Measurements from ENCODE around the gene APOF.

DNA sequence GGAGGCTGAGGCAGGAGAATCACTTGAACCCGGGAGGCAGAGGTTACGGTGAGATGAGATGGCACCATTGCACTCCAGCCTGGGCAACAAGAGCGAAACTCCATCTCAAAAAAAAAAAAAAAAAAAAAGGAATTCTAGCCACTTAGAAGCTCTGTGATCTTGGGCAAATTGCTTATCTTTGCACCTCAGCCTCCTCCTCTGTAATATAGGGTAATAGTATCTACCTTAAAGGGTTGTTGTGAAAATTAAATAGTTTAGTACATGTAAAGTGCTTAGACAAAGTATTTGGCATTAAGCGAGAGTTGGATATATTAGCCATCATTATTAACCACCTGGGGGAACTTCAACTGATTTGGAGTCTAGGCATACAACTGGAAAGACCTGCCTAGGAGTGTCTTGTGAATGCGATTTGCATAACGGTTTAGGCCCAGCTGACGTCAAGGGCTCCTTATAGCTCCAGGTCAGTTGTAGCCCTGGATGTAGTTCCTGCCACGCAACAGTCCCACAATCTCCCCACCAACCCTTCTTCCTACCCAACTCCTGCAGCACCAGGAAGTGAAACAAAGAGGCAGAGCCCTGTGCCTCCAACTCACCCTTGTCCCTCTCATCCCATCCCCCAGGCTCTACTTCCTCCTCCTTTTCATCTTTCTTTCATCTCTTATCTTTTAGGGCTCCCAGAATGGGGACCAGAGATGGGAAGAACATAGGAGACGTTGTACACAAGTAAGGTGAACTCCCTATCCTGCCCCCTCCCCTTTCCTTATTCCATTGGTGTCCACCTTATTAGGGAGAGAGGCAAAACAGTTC, 26.1 kb downstream of the APOF start:
- TF ChIP-seq, protein P1, sequence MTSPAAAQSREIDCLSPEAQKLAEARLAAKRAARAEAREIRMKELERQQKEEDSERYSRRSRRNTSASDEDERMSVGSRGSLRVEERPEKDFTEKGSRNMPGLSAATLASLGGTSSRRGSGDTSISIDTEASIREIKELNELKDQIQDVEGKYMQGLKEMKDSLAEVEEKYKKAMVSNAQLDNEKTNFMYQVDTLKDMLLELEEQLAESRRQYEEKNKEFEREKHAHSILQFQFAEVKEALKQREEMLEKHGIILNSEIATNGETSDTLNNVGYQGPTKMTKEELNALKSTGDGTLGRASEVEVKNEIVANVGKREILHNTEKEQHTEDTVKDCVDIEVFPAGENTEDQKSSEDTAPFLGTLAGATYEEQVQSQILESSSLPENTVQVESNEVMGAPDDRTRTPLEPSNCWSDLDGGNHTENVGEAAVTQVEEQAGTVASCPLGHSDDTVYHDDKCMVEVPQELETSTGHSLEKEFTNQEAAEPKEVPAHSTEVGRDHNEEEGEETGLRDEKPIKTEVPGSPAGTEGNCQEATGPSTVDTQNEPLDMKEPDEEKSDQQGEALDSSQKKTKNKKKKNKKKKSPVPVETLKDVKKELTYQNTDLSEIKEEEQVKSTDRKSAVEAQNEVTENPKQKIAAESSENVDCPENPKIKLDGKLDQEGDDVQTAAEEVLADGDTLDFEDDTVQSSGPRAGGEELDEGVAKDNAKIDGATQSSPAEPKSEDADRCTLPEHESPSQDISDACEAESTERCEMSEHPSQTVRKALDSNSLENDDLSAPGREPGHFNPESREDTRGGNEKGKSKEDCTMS (CRISPR knock-in tag; conservative IDR thresholded peaks at IDR 0.05) = no peak
- TF ChIP-seq DR1 (CRISPR knock-in tag; IDR thresholded peaks at IDR 0.05) = no peak
- no peak for TF ChIP-seq ZNF660 (CRISPR knock-in tag; IDR thresholded peaks at IDR 0.05; ENCODE audit: borderline replicate concordance, low read depth)
- TF ChIP-seq, protein P2, sequence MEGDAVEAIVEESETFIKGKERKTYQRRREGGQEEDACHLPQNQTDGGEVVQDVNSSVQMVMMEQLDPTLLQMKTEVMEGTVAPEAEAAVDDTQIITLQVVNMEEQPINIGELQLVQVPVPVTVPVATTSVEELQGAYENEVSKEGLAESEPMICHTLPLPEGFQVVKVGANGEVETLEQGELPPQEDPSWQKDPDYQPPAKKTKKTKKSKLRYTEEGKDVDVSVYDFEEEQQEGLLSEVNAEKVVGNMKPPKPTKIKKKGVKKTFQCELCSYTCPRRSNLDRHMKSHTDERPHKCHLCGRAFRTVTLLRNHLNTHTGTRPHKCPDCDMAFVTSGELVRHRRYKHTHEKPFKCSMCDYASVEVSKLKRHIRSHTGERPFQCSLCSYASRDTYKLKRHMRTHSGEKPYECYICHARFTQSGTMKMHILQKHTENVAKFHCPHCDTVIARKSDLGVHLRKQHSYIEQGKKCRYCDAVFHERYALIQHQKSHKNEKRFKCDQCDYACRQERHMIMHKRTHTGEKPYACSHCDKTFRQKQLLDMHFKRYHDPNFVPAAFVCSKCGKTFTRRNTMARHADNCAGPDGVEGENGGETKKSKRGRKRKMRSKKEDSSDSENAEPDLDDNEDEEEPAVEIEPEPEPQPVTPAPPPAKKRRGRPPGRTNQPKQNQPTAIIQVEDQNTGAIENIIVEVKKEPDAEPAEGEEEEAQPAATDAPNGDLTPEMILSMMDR (CRISPR knock-in tag; IDR thresholded peaks at IDR 0.05) = no peak
- TF ChIP-seq, protein P3, sequence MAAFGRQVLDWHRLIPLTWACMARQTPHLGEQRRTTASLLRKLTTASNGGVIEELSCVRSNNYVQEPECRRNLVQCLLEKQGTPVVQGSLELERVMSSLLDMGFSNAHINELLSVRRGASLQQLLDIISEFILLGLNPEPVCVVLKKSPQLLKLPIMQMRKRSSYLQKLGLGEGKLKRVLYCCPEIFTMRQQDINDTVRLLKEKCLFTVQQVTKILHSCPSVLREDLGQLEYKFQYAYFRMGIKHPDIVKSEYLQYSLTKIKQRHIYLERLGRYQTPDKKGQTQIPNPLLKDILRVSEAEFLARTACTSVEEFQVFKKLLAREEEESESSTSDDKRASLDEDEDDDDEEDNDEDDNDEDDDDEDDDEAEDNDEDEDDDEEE (CRISPR knock-in tag; IDR thresholded peaks at IDR 0.05) = no peak
- TF ChIP-seq, protein P4, sequence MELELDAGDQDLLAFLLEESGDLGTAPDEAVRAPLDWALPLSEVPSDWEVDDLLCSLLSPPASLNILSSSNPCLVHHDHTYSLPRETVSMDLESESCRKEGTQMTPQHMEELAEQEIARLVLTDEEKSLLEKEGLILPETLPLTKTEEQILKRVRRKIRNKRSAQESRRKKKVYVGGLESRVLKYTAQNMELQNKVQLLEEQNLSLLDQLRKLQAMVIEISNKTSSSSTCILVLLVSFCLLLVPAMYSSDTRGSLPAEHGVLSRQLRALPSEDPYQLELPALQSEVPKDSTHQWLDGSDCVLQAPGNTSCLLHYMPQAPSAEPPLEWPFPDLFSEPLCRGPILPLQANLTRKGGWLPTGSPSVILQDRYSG (CRISPR knock-in tag; IDR thresholded peaks at IDR 0.05) = no peak
- TF ChIP-seq ZNF510 (CRISPR knock-in tag; IDR thresholded peaks at IDR 0.05; ENCODE audit: low read depth) = no peak
- TF ChIP-seq SSRP1 (CRISPR knock-in tag; IDR thresholded peaks at IDR 0.05) = no peak
